AG08396 (cell line): ENCODE results near the gene TUBG1.

Experiments
- DNase-seq: peaks from one replicate; pipeline ENCODE4 v3.0.0; 2012; ENCODE audit warnings: low spot score, mixed read lengths

Gene TUBG1

GRCh38 chr17:42609182-42609813 is at the start of gene TUBG1, which contains the start of gene RETREG3:
TUBG1 (plus strand) TSS chr17:42609683; CDS start chr17:42609738, 55 bp downstream.
RETREG3 (minus strand) TSS chr17:42609374; CDS start chr17:42609324, 50 bp downstream.
- DNase-seq: peak; percentile 100

- no peak for DNase-seq
These were observed 49.2 kb upstream of the TUBG1 start for GRCh38 chr17:42560246-42560645.

- DNase-seq: peak; percentile 98
These were observed 47.5 kb upstream of the TUBG1 start, which contains the start of gene COASY for GRCh38 chr17:42561897-42562387. COASY (plus strand) TSS chr17:42562148; CDS start chr17:42562623, 475 bp downstream.

GRCh38 chr17:42562388-42563142 is 46.9 kb upstream of the TUBG1 start:
- peak; percentile 46 for DNase-seq

GRCh38 chr17:42563143-42563509 is 46.4 kb upstream of the TUBG1 start:
- no peak for DNase-seq

- no peak for DNase-seq
These were observed 45.9 kb upstream of the TUBG1 start for GRCh38 chr17:42563543-42563942.

- no peak for DNase-seq
These were observed 45.5 kb upstream of the TUBG1 start for GRCh38 chr17:42563950-42564349.

- no peak for DNase-seq
These were observed 44.5 kb upstream of the TUBG1 start for GRCh38 chr17:42564815-42565522.

- no peak for DNase-seq
These were observed 43.8 kb upstream of the TUBG1 start for GRCh38 chr17:42565523-42566214.

GRCh38 chr17:42566215-42566882 is 43.1 kb upstream of the TUBG1 start:
- no peak for DNase-seq

GRCh38 chr17:42566883-42567573 is 42.5 kb upstream of the TUBG1 start, which contains the start of gene MLX:
MLX (plus strand) TSS chr17:42567100; CDS start chr17:42567125, 25 bp downstream.
- DNase-seq: peak; percentile 100

GRCh38 chr17:42568341-42569111 is 41.0 kb upstream of the TUBG1 start:
- no peak for DNase-seq

- DNase-seq: no peak
These were observed 37.9 kb upstream of the TUBG1 start for GRCh38 chr17:42571435-42572225.

- DNase-seq: no peak
These were observed 36.4 kb upstream of the TUBG1 start for GRCh38 chr17:42573095-42573494.

- no peak for DNase-seq
These were observed 35.0 kb upstream of the TUBG1 start for GRCh38 chr17:42574463-42574862.

GRCh38 chr17:42577140-42577531 is 32.3 kb upstream of the TUBG1 start:
- no peak for DNase-seq

GRCh38 chr17:42577532-42578281 is 31.8 kb upstream of the TUBG1 start, which contains the start of gene PSMC3IP:
PSMC3IP (minus strand) TSS chr17:42577729; CDS start chr17:42577686, 43 bp downstream.
- peak; percentile 96 for DNase-seq

GRCh38 chr17:42578282-42578869 is 31.1 kb upstream of the TUBG1 start:
- DNase-seq: peak; percentile 80
